ENCODE data around the gene MT1H. TPM values are rescaled to one million over a fixed set of nuclear protein-coding genes. Genes with fewer than 3 reads are reported as not detected.
A peak's percentile ranks its signal among the peaks of the same experiment; 100 is the strongest.

MT1H gene
- total and polyA plus RNA-seq, 2 of the 13 experiments (the other 11 are each of a cell fraction or from before 2014, with no cell fraction given) = 0.60 TPM; not detected in 1

DNA sequence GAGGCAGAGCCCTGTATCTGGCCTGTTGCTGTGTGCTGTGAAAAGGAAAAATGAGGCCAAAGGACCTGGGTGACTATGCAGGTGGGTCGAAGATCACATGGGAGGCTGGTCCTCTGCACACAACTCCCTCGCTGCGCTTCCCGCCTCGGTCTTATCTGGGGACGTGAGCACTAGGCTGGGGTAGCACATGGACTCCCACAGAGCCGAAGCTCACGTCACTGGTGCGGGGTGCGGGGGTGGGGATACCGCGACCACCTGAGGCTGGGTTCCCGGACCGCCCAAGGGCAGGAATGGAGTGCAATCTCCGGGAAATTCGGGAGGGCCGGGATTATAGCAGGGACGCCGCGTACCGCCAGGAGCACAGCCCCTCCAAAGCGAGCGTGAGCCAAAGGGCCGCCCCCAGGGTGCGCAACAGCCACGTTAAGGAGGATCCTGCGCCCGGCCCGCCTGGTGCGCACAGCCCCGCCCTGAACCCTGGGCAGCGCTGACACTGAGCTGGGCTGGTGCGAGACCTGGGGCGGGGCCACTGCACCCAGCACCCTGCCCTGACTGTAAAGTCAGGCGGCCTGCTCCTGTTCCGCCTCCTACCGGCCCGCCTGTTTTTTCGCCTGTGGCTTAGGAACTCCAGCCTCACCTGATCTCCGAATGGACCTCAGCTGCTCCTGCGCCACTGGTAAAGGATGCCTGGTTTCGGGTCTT, 26.4 kb upstream of the MT1H start (continued):
- TF ChIP-seq, protein P1, sequence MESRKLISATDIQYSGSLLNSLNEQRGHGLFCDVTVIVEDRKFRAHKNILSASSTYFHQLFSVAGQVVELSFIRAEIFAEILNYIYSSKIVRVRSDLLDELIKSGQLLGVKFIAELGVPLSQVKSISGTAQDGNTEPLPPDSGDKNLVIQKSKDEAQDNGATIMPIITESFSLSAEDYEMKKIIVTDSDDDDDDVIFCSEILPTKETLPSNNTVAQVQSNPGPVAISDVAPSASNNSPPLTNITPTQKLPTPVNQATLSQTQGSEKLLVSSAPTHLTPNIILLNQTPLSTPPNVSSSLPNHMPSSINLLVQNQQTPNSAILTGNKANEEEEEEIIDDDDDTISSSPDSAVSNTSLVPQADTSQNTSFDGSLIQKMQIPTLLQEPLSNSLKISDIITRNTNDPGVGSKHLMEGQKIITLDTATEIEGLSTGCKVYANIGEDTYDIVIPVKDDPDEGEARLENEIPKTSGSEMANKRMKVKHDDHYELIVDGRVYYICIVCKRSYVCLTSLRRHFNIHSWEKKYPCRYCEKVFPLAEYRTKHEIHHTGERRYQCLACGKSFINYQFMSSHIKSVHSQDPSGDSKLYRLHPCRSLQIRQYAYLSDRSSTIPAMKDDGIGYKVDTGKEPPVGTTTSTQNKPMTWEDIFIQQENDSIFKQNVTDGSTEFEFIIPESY (CRISPR knock-in tag; IDR thresholded peaks at IDR 0.05) = no peak
- TF ChIP-seq ZBTB42 (CRISPR knock-in tag; IDR thresholded peaks at IDR 0.05) = no peak
- TF ChIP-seq, protein P2, sequence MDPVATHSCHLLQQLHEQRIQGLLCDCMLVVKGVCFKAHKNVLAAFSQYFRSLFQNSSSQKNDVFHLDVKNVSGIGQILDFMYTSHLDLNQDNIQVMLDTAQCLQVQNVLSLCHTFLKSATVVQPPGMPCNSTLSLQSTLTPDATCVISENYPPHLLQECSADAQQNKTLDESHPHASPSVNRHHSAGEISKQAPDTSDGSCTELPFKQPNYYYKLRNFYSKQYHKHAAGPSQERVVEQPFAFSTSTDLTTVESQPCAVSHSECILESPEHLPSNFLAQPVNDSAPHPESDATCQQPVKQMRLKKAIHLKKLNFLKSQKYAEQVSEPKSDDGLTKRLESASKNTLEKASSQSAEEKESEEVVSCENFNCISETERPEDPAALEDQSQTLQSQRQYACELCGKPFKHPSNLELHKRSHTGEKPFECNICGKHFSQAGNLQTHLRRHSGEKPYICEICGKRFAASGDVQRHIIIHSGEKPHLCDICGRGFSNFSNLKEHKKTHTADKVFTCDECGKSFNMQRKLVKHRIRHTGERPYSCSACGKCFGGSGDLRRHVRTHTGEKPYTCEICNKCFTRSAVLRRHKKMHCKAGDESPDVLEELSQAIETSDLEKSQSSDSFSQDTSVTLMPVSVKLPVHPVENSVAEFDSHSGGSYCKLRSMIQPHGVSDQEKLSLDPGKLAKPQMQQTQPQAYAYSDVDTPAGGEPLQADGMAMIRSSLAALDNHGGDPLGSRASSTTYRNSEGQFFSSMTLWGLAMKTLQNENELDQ (CRISPR knock-in tag; IDR thresholded peaks at IDR 0.05; ENCODE audit: borderline replicate concordance) = no peak
- no peak for TF ChIP-seq ZNF782 (CRISPR knock-in tag; IDR thresholded peaks at IDR 0.05; ENCODE audit: borderline replicate concordance)
- TF ChIP-seq, protein P3, sequence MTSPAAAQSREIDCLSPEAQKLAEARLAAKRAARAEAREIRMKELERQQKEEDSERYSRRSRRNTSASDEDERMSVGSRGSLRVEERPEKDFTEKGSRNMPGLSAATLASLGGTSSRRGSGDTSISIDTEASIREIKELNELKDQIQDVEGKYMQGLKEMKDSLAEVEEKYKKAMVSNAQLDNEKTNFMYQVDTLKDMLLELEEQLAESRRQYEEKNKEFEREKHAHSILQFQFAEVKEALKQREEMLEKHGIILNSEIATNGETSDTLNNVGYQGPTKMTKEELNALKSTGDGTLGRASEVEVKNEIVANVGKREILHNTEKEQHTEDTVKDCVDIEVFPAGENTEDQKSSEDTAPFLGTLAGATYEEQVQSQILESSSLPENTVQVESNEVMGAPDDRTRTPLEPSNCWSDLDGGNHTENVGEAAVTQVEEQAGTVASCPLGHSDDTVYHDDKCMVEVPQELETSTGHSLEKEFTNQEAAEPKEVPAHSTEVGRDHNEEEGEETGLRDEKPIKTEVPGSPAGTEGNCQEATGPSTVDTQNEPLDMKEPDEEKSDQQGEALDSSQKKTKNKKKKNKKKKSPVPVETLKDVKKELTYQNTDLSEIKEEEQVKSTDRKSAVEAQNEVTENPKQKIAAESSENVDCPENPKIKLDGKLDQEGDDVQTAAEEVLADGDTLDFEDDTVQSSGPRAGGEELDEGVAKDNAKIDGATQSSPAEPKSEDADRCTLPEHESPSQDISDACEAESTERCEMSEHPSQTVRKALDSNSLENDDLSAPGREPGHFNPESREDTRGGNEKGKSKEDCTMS (CRISPR knock-in tag; conservative IDR thresholded peaks at IDR 0.05) = no peak
- no peak for TF ChIP-seq ZNF678 (CRISPR knock-in tag; IDR thresholded peaks at IDR 0.05)
- peak; percentile 47; the same call in 1 of the 2 replicates for TF ChIP-seq ZMYM4 (CRISPR knock-in tag; IDR thresholded peaks at IDR 0.05)
- TF ChIP-seq ZSCAN25 (CRISPR knock-in tag; IDR thresholded peaks at IDR 0.05) = no peak
- no peak for TF ChIP-seq ZFP36L1 (CRISPR knock-in tag; IDR thresholded peaks at IDR 0.05)
- TF ChIP-seq, protein P4, sequence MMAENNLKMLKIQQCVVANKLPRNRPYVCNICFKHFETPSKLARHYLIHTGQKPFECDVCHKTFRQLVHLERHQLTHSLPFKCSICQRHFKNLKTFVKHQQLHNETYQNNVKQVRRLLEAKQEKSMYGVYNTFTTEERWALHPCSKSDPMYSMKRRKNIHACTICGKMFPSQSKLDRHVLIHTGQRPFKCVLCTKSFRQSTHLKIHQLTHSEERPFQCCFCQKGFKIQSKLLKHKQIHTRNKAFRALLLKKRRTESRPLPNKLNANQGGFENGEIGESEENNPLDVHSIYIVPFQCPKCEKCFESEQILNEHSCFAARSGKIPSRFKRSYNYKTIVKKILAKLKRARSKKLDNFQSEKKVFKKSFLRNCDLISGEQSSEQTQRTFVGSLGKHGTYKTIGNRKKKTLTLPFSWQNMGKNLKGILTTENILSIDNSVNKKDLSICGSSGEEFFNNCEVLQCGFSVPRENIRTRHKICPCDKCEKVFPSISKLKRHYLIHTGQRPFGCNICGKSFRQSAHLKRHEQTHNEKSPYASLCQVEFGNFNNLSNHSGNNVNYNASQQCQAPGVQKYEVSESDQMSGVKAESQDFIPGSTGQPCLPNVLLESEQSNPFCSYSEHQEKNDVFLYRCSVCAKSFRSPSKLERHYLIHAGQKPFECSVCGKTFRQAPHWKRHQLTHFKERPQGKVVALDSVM (CRISPR knock-in tag; IDR thresholded peaks at IDR 0.05) = no peak
- TF ChIP-seq, protein P5, sequence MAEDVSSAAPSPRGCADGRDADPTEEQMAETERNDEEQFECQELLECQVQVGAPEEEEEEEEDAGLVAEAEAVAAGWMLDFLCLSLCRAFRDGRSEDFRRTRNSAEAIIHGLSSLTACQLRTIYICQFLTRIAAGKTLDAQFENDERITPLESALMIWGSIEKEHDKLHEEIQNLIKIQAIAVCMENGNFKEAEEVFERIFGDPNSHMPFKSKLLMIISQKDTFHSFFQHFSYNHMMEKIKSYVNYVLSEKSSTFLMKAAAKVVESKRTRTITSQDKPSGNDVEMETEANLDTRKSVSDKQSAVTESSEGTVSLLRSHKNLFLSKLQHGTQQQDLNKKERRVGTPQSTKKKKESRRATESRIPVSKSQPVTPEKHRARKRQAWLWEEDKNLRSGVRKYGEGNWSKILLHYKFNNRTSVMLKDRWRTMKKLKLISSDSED (CRISPR knock-in tag; IDR thresholded peaks at IDR 0.05) = no peak
- 0 out of 2 replicates have a peak, but pooled peaks have one; percentile 22 for TF ChIP-seq KDM3A (CRISPR knock-in tag; IDR thresholded peaks at IDR 0.05; ENCODE audit: low read depth)
- TF ChIP-seq ZSCAN29 (CRISPR knock-in tag; conservative IDR thresholded peaks at IDR 0.05) = peak; percentile 60; the same call in 1 of the 2 replicates
- TF ChIP-seq IKZF1 (IDR thresholded peaks at IDR 0.05) = no peak
- TF ChIP-seq IKZF4 (CRISPR knock-in tag; IDR thresholded peaks at IDR 0.05; ENCODE audit: borderline replicate concordance, low read depth, not compliant biosample characterization) = no peak
- TF ChIP-seq SRSF1 (optimal IDR thresholded peaks at IDR 0.05; ENCODE audit: low read depth, low read length) = no peak
- TF ChIP-seq XRCC5 (optimal IDR thresholded peaks at IDR 0.05; ENCODE audit: low read length) = no peak
- no peak for TF ChIP-seq DNMT3B (CRISPR knock-in tag; conservative IDR thresholded peaks at IDR 0.05)
- TF ChIP-seq ELF4 (CRISPR knock-in tag; IDR thresholded peaks at IDR 0.05; ENCODE audit: borderline replicate concordance) = no peak

Data from HepG2 (cell line).